ENCODE measurements around the gene GPC5.

Gene GPC5

DNA sequence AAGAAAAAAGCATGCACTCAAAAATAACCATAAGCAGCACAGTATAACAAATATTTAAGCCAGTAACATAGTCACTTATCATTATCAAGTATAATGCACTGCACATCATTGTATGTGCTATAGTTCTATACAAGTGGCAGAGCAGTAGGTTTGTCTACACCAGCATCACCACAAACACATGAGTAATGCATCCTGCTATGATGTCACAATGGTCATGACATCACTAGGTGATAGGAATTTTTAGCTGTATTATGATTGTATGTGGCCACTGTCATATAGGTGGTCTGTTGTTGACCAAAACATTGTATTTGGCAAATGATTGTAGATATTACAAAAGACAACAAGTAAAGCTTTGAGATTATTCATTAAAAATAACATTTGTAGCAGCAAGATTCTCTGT is 967.5 kb downstream of the GPC5 start:
- DNase-seq (ENCODE audit: low read depth) = no peak

GRCh38 chr13:92377396-92377795 is 979.0 kb downstream of the GPC5 start:
- DNase-seq (ENCODE audit: low read depth) = no peak

DNA sequence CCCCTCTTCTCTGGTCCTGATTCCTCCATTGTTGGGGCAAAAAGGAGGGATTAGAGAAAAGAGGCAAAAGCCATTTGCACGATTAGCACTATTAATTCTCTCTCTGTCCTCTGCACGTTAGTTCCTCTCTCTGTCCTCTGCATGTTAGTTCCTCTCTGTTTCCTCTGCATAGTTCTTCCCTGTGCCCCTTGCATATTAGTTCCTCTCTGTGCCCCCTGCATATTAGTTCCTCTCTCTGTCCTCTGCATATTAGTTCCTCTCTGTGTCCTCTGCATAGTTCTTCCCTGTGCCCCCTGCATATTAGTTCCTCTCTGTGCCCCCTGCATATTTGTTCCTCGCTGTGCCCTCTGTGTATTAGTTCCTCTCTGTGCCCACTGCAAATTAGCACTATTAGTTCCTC is 981.0 kb downstream of the GPC5 start:
- DNase-seq (ENCODE audit: low read depth) = no peak

GRCh38 chr13:92384410-92384809 is 986.0 kb downstream of the GPC5 start:
- DNase-seq (ENCODE audit: low read depth) = no peak

DNA sequence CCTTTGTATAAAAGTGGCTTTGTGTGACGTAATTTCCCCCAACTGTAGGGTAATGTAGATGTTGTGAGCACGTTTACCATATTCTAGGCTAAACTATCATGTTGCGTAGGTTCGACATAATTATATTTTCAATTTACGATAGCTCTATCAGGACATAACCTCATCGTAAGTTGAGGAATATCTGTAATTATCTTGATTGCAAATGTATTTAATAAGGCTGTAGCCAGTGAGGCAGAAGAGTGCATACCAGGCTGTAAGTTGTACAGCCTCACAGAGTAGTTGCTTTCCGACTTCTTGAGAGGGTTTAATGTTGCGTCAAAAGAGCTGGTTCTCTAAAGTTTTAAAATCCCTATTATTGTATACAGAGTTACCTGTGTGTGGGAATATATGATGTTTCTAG is 988.8 kb downstream of the GPC5 start:
- DNase-seq (ENCODE audit: low read depth) = no peak

GRCh38 chr13:92390217-92390616 is 991.8 kb downstream of the GPC5 start:
- no peak for DNase-seq (ENCODE audit: low read depth)

DNA sequence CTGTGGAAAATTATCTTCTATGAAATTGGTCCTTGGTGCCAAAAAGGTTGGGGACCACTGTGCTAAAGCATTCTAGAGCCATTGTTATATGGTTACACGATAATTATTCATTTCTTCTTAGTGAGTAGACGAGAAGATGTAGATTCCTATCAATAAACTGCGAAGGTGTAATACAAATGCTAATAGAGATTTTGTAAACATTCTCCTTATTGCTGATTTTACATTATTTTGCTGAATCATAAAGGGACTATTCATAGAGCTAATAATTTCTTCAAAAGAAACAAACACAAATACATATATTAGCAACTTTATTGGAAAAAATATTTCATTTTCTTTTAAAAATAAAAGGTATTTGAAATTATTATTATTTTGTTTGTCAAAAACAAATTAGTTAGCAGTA is 1005.2 kb downstream of the GPC5 start:
- DNase-seq (ENCODE audit: low read depth) = no peak

DNA sequence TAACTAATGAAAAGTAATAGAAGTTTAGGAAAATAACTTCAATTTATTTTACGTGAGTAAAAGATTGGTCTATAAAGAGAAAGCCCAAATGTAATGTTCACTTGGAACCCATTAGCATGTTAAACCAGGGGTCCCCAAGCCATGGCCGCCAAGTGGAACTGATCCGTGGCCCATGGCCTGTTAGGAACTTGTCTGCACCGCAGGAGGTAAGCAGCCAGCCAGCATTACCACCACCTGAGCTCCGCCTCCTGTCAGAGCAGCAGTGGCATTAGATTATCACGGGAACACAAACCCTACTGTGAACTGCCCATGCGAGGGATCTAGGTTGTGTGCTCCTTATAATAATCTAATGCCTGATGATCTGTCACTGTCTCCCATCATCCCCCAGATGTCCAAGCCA is 1009.4 kb downstream of the GPC5 start:
- no peak for DNase-seq (ENCODE audit: low read depth)

DNA sequence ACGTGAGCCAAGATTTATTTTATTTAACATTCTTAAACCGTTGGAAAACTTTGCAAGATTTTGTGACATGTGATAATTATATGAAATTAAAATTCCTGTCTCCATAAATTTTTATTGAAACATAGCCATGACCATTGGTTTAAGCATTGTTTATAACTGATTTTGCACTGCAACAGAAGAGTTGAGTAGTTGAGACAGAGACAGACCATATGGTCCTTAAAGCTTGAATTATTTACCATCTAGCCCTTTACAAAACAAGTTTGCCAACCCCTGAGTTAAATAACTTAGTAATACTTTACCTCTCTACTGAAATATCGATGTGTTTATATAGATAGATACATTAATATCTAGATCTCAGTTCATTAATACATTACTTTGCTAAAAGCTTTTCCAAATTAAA is 1014.1 kb downstream of the GPC5 start:
- DNase-seq (ENCODE audit: low read depth) = no peak

GRCh38 chr13:92412996-92413395 is 1014.6 kb downstream of the GPC5 start:
- no peak for DNase-seq (ENCODE audit: low read depth)

DNA sequence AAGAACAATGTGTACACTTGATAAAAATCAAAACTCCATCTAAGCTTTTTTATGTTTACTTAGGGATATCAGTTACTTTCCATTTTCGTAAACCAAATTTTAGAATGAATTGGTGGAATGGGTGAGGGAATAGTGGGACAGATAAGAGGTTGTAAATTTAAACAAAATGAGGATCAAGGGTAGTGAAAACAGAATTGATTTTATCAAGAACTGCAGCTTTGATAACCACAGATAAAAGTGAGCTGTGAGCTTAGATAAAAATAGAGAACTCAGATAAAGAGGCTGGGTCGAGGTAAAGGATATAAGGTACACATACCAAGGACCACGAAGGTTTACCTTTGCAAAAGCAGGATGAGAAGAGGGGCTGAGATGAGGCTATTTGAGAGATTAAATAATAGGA is 1015.0 kb downstream of the GPC5 start:
- no peak for DNase-seq (ENCODE audit: low read depth)

GRCh38 chr13:92414851-92415250 is 1016.4 kb downstream of the GPC5 start:
- DNase-seq (ENCODE audit: low read depth) = no peak

GRCh38 chr13:92415781-92416180 is 1017.4 kb downstream of the GPC5 start:
- DNase-seq (ENCODE audit: low read depth) = no peak

DNA sequence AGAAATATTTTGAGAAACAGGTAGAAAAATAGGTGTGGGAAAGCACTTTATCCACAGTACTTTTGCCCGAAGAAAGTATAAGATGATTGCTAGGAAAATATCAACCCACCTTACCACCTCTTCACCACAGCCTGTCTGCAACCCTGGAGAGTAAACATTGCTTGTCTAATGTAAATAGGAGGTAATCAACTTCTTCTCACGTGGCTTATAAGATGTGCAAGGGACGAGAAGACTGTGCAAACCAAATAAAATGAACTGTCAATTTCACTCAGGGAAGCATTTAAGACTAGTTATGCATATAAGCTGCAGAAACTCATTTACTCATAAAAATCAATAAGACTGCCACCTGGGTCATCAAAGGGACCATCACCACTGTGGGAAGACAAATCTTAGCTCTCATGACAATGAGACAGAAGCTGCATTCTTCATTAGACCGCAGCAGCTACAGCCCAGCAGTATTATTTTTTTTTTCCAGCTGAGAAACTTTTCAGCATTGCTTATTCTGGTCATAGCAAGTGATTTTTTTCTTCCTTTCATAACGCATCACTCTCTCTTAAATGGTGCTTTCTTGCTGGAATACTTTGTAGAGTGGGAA is 1020.5 kb downstream of the GPC5 start:
- DNase-seq (ENCODE audit: low read depth) = no peak

- no peak for DNase-seq (ENCODE audit: low read depth)
Measured at GRCh38 chr13:92429231-92429630, 1030.8 kb downstream of the GPC5 start.

DNA sequence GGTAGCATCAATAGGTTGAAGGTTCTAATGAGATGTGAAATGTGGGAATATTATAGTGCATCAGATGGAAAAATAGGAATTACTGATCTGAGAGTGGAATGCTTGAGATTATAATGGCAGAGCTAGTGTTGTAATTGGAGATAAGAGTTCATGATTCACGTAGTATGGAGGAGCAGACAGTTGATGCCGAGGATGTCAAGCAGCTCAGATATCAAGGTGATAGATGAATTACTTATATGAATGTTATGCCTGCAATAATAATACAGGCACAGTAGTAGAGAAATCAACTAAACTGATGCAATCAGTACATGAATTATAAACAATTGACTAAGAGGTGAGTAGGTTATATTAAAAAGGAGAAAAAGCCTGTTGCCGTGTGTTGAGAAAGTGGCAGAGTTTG is 1035.0 kb downstream of the GPC5 start:
- DNase-seq (ENCODE audit: low read depth) = no peak

GRCh38 chr13:92433963-92434362 is 1035.5 kb downstream of the GPC5 start:
- no peak for DNase-seq (ENCODE audit: low read depth)

GRCh38 chr13:92436924-92437323 is 1038.5 kb downstream of the GPC5 start:
- DNase-seq (ENCODE audit: low read depth) = no peak

- no peak for DNase-seq (ENCODE audit: low read depth)
Measured at GRCh38 chr13:92444244-92444643, 1045.8 kb downstream of the GPC5 start.

- DNase-seq (ENCODE audit: low read depth) = no peak
Measured at GRCh38 chr13:92451060-92451459, 1052.6 kb downstream of the GPC5 start.

DNA sequence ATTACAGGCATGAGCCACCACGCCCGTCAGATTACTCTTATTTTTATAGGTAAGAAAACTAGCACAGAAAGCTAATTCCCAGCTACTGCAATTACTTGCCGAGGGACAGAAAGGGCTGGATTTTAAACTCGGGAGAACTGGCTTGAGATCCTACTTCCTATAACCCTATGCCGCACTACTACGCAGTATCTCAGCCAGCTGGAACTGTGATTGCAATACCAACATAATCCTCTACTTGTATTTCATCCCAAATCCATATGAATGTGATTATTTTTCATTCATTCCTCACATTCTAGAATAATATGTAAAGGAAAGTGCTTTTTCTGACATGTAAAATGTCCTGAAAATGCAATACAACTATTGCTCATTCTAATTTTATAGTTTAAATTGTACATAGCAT is 1054.4 kb downstream of the GPC5 start:
- no peak for DNase-seq (ENCODE audit: low read depth)

- no peak for DNase-seq (ENCODE audit: low read depth)
Measured at GRCh38 chr13:92459306-92459705, 1060.9 kb downstream of the GPC5 start.

GRCh38 chr13:92460479-92460878 is 1062.1 kb downstream of the GPC5 start:
- DNase-seq (ENCODE audit: low read depth) = no peak

GRCh38 chr13:92461402-92461801 is 1063.0 kb downstream of the GPC5 start:
- no peak for DNase-seq (ENCODE audit: low read depth)

DNA sequence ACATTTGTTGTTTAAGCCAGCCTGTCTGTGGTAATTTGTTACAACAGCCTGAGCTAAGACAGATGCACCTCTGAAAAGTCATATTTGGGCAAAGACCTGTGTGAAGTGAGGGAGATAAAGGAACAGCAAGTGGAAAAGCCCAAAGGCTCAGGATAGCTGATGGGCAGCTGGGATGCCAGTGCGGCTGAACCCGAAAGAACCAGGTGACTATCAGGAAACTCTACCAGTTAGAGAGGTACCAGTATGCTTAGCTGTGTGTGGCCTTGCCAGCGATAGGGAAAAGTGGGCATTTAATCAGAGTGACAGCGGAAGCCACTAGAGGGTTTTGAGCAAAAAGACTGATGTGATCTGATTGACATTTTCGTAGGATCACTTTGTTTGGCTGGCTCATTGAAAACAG is 1063.4 kb downstream of the GPC5 start:
- no peak for DNase-seq (ENCODE audit: low read depth)
